Activated T-cell treated with anti-CD3 and anti-CD28 coated beads, Interleukin-2, amount 50 U/mL, for 48 hours (primary cell): ENCODE results near the gene HOXD12.
A peak's percentile ranks its signal among the peaks of the same experiment; 100 is the strongest.

ENCODE experiments used
- DNase-seq, 2 experiments: peaks; one replicate each; pipeline ENCODE4 v3.0.0-alpha.2; 2020

Gene HOXD12

GRCh38 chr2:176081376-176081836, 18.2 kb upstream of the HOXD12 start:
- no peak for DNase-seq

GRCh38 chr2:176081837-176082524, 17.6 kb upstream of the HOXD12 start:
- DNase-seq, result peak in 1 of 2 experiments; percentile 43

GRCh38 chr2:176082525-176082823, 17.1 kb upstream of the HOXD12 start:
- DNase-seq, result no peak

GRCh38 chr2:176082824-176083751, 16.5 kb upstream of the HOXD12 start:
- DNase-seq, result peak in 1 of 2 experiments; percentile 24

GRCh38 chr2:176083796-176084261, 15.8 kb upstream of the HOXD12 start, which contains the start of gene EVX2:
Gene EVX2 (minus strand): TSS chr2:176083962. CDS start chr2:176083776, 186 bp downstream.
- no peak for DNase-seq

GRCh38 chr2:176084611-176085119, 14.9 kb upstream of the HOXD12 start:
- DNase-seq, result no peak

- peak in 1 of 2 experiments; percentile 22 for DNase-seq
Observed at GRCh38 chr2:176085120-176085788, 14.3 kb upstream of the HOXD12 start.

- peak; percentile 25 to 28 for DNase-seq
Observed at GRCh38 chr2:176085861-176086771, 13.5 kb upstream of the HOXD12 start.

GRCh38 chr2:176087330-176088047, 12.1 kb upstream of the HOXD12 start:
- peak; percentile 13 to 17 for DNase-seq

GRCh38 chr2:176088048-176088936, 11.3 kb upstream of the HOXD12 start:
- peak; percentile 47 to 53 for DNase-seq

- DNase-seq, result no peak
Observed at GRCh38 chr2:176088937-176089842, 10.4 kb upstream of the HOXD12 start.

- peak in 1 of 2 experiments; percentile 4 for DNase-seq
Observed at GRCh38 chr2:176089843-176090395, 9.7 kb upstream of the HOXD12 start.

- peak in 1 of 2 experiments; percentile 10 for DNase-seq
Observed at GRCh38 chr2:176090862-176091261, 8.7 kb upstream of the HOXD12 start.

- peak; percentile 19 to 21 for DNase-seq
Observed at GRCh38 chr2:176091329-176092258, 8.0 kb upstream of the HOXD12 start.

GRCh38 chr2:176092270-176093144, 7.1 kb upstream of the HOXD12 start, which contains the start of gene HOXD13:
Gene HOXD13 (plus strand): TSS chr2:176092721. CDS start chr2:176092891, 170 bp downstream.
- DNase-seq, result peak; percentile 24 to 31
